Measurements from ENCODE around the gene PON3. TPM values are rescaled to one million over a fixed set of nuclear protein-coding genes. Genes with fewer than 3 reads are reported as not detected.

PON3 gene
- total and polyA plus RNA-seq, 2 of the 13 experiments (the other 11 are each of a cell fraction or from before 2014, with no cell fraction given) = 23.6 to 37.8 TPM

DNA sequence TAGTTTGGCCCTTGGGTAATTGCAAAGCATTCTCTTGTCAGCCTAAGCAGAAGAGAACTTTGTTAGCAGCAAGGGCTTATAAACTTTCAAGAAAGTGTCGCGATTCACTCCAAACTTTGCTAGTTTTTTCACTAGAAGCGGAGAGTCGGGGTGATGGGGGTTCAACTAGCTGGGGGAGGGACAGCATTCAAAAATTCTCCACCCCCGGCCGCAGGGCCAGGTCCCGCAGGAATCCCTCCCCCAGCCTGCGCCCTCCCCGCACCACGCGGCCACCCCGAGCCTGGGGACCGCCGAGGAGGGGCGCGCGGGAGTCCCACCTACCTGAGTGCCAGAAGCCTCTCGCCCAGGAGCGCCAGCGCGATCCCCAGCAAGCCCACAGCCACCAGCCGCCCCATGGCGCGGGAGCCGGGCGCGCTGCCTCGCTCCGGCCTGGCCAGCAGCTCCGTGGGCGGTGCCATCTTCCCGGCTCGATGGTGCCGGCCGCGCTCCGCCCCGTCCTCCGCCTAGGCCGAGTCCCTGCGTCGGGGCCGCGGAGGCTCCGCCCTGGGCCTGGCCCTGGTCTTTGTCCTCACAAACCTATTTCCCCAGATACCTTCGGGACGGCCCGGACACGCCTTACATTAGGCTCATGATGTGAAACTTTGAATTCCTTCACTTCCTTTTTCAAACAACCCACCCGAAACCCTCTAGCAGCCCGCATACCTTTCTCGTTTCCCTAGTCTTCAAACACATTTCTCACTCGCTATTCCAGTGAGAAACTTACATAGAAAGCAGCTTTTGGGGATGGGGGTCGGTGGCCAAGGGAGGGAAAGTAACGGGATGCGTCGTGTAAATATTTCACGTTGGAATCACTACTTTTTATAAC is 38.6 kb upstream of the PON3 start, which contains the start of gene PON2 (continued):
- TF ChIP-seq, protein P1, sequence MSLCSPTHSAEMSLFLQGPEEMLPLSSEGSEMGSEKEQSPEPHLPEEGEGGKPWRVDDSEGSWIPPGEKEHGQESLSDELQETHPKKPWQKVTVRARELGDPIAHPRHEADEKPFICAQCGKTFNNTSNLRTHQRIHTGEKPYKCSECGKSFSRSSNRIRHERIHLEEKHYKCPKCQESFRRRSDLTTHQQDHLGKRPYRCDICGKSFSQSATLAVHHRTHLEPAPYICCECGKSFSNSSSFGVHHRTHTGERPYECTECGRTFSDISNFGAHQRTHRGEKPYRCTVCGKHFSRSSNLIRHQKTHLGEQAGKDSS (CRISPR knock-in tag; IDR thresholded peaks at IDR 0.05; ENCODE audit: borderline replicate concordance, low read depth) = no peak; the same call in 1 of the 2 replicates
- TF ChIP-seq ZNF230 (CRISPR knock-in tag; IDR thresholded peaks at IDR 0.05) = no peak; the same call in 1 of the 2 replicates
- TF ChIP-seq FOXA3 (CRISPR knock-in tag; IDR thresholded peaks at IDR 0.05) = peak; percentile 67
- TF ChIP-seq ZFAT (CRISPR knock-in tag; conservative IDR thresholded peaks at IDR 0.05) = no peak
- TF ChIP-seq CAMTA2 (CRISPR knock-in tag; IDR thresholded peaks at IDR 0.05; ENCODE audit: borderline replicate concordance) = no peak
- 0 out of 2 replicates have a peak, but pooled peaks have one; percentile 40 for TF ChIP-seq MEF2D (CRISPR knock-in tag; IDR thresholded peaks at IDR 0.05)
- TF ChIP-seq, protein P2, sequence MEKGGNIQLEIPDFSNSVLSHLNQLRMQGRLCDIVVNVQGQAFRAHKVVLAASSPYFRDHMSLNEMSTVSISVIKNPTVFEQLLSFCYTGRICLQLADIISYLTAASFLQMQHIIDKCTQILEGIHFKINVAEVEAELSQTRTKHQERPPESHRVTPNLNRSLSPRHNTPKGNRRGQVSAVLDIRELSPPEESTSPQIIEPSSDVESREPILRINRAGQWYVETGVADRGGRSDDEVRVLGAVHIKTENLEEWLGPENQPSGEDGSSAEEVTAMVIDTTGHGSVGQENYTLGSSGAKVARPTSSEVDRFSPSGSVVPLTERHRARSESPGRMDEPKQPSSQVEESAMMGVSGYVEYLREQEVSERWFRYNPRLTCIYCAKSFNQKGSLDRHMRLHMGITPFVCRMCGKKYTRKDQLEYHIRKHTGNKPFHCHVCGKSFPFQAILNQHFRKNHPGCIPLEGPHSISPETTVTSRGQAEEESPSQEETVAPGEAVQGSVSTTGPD (CRISPR knock-in tag; IDR thresholded peaks at IDR 0.05) = no peak
- no peak; the same call in 1 of the 2 replicates for TF ChIP-seq ZNF747 (CRISPR knock-in tag; IDR thresholded peaks at IDR 0.05; ENCODE audit: borderline replicate concordance)
- no peak for TF ChIP-seq MLLT10 (CRISPR knock-in tag; IDR thresholded peaks at IDR 0.05)
- TF ChIP-seq, protein P3, sequence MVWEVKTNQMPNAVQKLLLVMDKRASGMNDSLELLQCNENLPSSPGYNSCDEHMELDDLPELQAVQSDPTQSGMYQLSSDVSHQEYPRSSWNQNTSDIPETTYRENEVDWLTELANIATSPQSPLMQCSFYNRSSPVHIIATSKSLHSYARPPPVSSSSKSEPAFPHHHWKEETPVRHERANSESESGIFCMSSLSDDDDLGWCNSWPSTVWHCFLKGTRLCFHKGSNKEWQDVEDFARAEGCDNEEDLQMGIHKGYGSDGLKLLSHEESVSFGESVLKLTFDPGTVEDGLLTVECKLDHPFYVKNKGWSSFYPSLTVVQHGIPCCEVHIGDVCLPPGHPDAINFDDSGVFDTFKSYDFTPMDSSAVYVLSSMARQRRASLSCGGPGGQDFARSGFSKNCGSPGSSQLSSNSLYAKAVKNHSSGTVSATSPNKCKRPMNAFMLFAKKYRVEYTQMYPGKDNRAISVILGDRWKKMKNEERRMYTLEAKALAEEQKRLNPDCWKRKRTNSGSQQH (CRISPR knock-in tag; IDR thresholded peaks at IDR 0.05; ENCODE audit: low read depth) = peak; percentile 75; the same call in 1 of the 2 replicates
- TF ChIP-seq, protein P4, sequence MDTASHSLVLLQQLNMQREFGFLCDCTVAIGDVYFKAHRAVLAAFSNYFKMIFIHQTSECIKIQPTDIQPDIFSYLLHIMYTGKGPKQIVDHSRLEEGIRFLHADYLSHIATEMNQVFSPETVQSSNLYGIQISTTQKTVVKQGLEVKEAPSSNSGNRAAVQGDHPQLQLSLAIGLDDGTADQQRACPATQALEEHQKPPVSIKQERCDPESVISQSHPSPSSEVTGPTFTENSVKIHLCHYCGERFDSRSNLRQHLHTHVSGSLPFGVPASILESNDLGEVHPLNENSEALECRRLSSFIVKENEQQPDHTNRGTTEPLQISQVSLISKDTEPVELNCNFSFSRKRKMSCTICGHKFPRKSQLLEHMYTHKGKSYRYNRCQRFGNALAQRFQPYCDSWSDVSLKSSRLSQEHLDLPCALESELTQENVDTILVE (CRISPR knock-in tag; IDR thresholded peaks at IDR 0.05) = no peak
- no peak for TF ChIP-seq ZFP36L1 (CRISPR knock-in tag; IDR thresholded peaks at IDR 0.05)
- TF ChIP-seq CREM (IDR thresholded peaks at IDR 0.05) = no peak
- no peak for TF ChIP-seq CREM (CRISPR knock-in tag; IDR thresholded peaks at IDR 0.05)
- TF ChIP-seq ELF1 (CRISPR knock-in tag; IDR thresholded peaks at IDR 0.05) = peak; percentile 32
- no peak for TF ChIP-seq RAD51 (IDR thresholded peaks at IDR 0.05; ENCODE audit: borderline replicate concordance)
- no peak for TF ChIP-seq CC2D1A (CRISPR knock-in tag; IDR thresholded peaks at IDR 0.05)
- 0 out of 2 replicates have a peak, but pooled peaks have one; percentile 46 for TF ChIP-seq ZFP82 (CRISPR knock-in tag; IDR thresholded peaks at IDR 0.05; ENCODE audit: borderline replicate concordance)
- no peak for TF ChIP-seq FIP1L1 (IDR thresholded peaks at IDR 0.05; ENCODE audit: borderline replicate concordance, insufficient read depth, low read depth, low read length)
- TF ChIP-seq, protein P5, sequence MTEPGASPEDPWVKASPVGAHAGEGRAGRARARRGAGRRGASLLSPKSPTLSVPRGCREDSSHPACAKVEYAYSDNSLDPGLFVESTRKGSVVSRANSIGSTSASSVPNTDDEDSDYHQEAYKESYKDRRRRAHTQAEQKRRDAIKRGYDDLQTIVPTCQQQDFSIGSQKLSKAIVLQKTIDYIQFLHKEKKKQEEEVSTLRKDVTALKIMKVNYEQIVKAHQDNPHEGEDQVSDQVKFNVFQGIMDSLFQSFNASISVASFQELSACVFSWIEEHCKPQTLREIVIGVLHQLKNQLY (CRISPR knock-in tag; IDR thresholded peaks at IDR 0.05) = no peak
- TF ChIP-seq MTA3 (CRISPR knock-in tag; IDR thresholded peaks at IDR 0.05) = no peak
- TF ChIP-seq, protein P6, sequence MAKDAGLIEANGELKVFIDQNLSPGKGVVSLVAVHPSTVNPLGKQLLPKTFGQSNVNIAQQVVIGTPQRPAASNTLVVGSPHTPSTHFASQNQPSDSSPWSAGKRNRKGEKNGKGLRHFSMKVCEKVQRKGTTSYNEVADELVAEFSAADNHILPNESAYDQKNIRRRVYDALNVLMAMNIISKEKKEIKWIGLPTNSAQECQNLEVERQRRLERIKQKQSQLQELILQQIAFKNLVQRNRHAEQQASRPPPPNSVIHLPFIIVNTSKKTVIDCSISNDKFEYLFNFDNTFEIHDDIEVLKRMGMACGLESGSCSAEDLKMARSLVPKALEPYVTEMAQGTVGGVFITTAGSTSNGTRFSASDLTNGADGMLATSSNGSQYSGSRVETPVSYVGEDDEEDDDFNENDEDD (CRISPR knock-in tag; IDR thresholded peaks at IDR 0.05; ENCODE audit: borderline replicate concordance) = no peak
- no peak; the same call in 1 of the 2 replicates for TF ChIP-seq DNMT3B (CRISPR knock-in tag; conservative IDR thresholded peaks at IDR 0.05)
- peak; percentile 93 for TF ChIP-seq ZMYM4 (CRISPR knock-in tag; IDR thresholded peaks at IDR 0.05)

Measured in HepG2 (cell line).